ENCODE results near the gene ZNF236. TPM values are rescaled to one million over a fixed set of nuclear protein-coding genes. Genes with fewer than 3 reads are reported as not detected.

Gene ZNF236
- total RNA-seq, 2 experiments from 2014 or later: 25.7 to 27.9 TPM

- CTCF ChIA-PET: interaction anchor here (1.5 kb wide), 1 partner anchor 42 kb away, joined by 3 read pairs; no protein-coding TSS in a partner anchor
- Histone ChIP-seq H3K4me3 (ENCODE audit: low read length) (no peak overlapping the region), H3K27me3 (ENCODE audit: control insufficient read depth in 1 of 2, insufficient read depth in 2 of 2, low read length in 2 of 2) (no peaks in the 10 kb centered on the region), H3K36me3 (ENCODE audit: insufficient read depth, low read length) (no peaks in the 10 kb centered on the region), H3K9me3 (ENCODE audit: control insufficient read depth in 1 of 2, insufficient read depth in 1 of 2, low read length in 2 of 2) (no peaks in the 10 kb centered on the region), H3K4me1 (ENCODE audit: insufficient read depth, low read length) (peaks cover 2% of the 10 kb centered on the region), H3K27ac (ENCODE audit: low read depth in 1 of 2, low read length in 2 of 2) (no peak overlapping the region)
- no peak overlapping the region for H3K4me3 Mint-ChIP-seq
- no peak for TF ChIP-seq CTCF (IDR thresholded peaks at IDR 0.05)
- DNase-seq (no peak), ATAC-seq (ENCODE audit: poor library complexity) (no peak)
- no peaks in the 10 kb centered on the region for H3K36me3 Mint-ChIP-seq (ENCODE audit: low read depth)
- H3K4me1 Mint-ChIP-seq (ENCODE audit: low read depth): peaks cover 36% of the 10 kb centered on the region
- intact Hi-C loops (cut with DNase I, micrococcal nuclease): no loop called here
- H3K27me3 Mint-ChIP-seq: no peaks in the 10 kb centered on the region
- POLR2A ChIA-PET: no interaction called here
- H3K27ac Mint-ChIP-seq: no peak overlapping the region
- H3K9me3 Mint-ChIP-seq: no peaks in the 10 kb centered on the region
Measured at GRCh38 chr18:76844742-76845477, 22.6 kb downstream of the ZNF236 start.

GRCh38 chr18:76846217-76846616, 23.9 kb downstream of the ZNF236 start:
- no peak overlapping the region for H3K27ac ChIP-seq (ENCODE audit: low read depth in 1 of 2, low read length in 2 of 2)
- intact Hi-C loops (cut with DNase I, micrococcal nuclease): no loop called here
- peaks cover 38% of the 10 kb centered on the region for H3K4me1 Mint-ChIP-seq (ENCODE audit: low read depth)
- H3K36me3 Mint-ChIP-seq (ENCODE audit: low read depth): peaks cover under 1% of the 10 kb centered on the region
- no peak overlapping the region for H3K27ac Mint-ChIP-seq
- ATAC-seq (ENCODE audit: poor library complexity): no peak
- no peak for DNase-seq
- H3K4me3 ChIP-seq (ENCODE audit: low read length): no peak overlapping the region
- peaks cover 2% of the 10 kb centered on the region for H3K4me1 ChIP-seq (ENCODE audit: insufficient read depth, low read length)
- H3K9me3 Mint-ChIP-seq: no peaks in the 10 kb centered on the region
- POLR2A ChIA-PET: no interaction called here
- no peaks in the 10 kb centered on the region for H3K36me3 ChIP-seq (ENCODE audit: insufficient read depth, low read length)
- no peaks in the 10 kb centered on the region for H3K9me3 ChIP-seq (ENCODE audit: control insufficient read depth in 1 of 2, insufficient read depth in 1 of 2, low read length in 2 of 2)
- no peak for TF ChIP-seq CTCF (IDR thresholded peaks at IDR 0.05)
- CTCF ChIA-PET: no interaction called here
- H3K27me3 ChIP-seq (ENCODE audit: control insufficient read depth in 1 of 2, insufficient read depth in 2 of 2, low read length in 2 of 2): no peaks in the 10 kb centered on the region
- H3K27me3 Mint-ChIP-seq: no peaks in the 10 kb centered on the region
- H3K4me3 Mint-ChIP-seq: no peak overlapping the region

GRCh38 chr18:76847916-76848315, 25.6 kb downstream of the ZNF236 start:
- peaks cover 17% of the 10 kb centered on the region for H3K36me3 Mint-ChIP-seq (ENCODE audit: low read depth)
- Histone ChIP-seq H3K4me1 (ENCODE audit: insufficient read depth, low read length) (peaks cover 2% of the 10 kb centered on the region), H3K27me3 (ENCODE audit: control insufficient read depth in 1 of 2, insufficient read depth in 2 of 2, low read length in 2 of 2) (no peaks in the 10 kb centered on the region), H3K9me3 (ENCODE audit: control insufficient read depth in 1 of 2, insufficient read depth in 1 of 2, low read length in 2 of 2) (no peaks in the 10 kb centered on the region), H3K27ac (ENCODE audit: low read depth in 1 of 2, low read length in 2 of 2) (no peak overlapping the region), H3K4me3 (ENCODE audit: low read length) (no peak overlapping the region), H3K36me3 (ENCODE audit: insufficient read depth, low read length) (peaks cover 5% of the 10 kb centered on the region)
- H3K9me3 Mint-ChIP-seq: no peaks in the 10 kb centered on the region
- TF ChIP-seq CTCF (IDR thresholded peaks at IDR 0.05): no peak
- H3K4me3 Mint-ChIP-seq: no peak overlapping the region
- intact Hi-C loops (cut with DNase I, micrococcal nuclease): no loop called here
- DNase-seq (no peak), ATAC-seq (ENCODE audit: poor library complexity) (no peak)
- no peaks in the 10 kb centered on the region for H3K27me3 Mint-ChIP-seq
- H3K27ac Mint-ChIP-seq: no peak overlapping the region
- ChIA-PET POLR2A (interaction anchor here (1.0 kb wide), 1 partner anchor 12 kb away, joined by 3 read pairs; no protein-coding TSS in a partner anchor), CTCF (interaction anchor here (1.3 kb wide), 1 partner anchor 44 kb away, joined by 5 read pairs; no protein-coding TSS in a partner anchor)
- peaks cover 38% of the 10 kb centered on the region for H3K4me1 Mint-ChIP-seq (ENCODE audit: low read depth)
